Esophagus muscularis mucosa (tissue), 4 donors: ENCODE data around the gene WTAP. TPM values are rescaled to one million over a fixed set of nuclear protein-coding genes. Genes with fewer than 3 reads are reported as not detected.
A peak's percentile ranks its signal among the peaks of the same experiment; 100 is the strongest.
"Not testable (repeated sequence)": the region's sequence is repeated elsewhere in the genome, so short reads cannot be mapped to it uniquely, and the experiment has no call there.

Experiments
- DNase-seq: peaks from one replicate; pipeline ENCODE4 v3.0.0-alpha.2; 2017; ENCODE audit errors: extremely low spot score
- H3K27ac ChIP-seq, 4 donors: fragments of 200-600 bp; sonication (generic); replicated peaks in 1 of 4; 1 replicate in 3 of 4; 2 replicates in 1 of 4; pipeline ENCODE4 v1.5.1; 2016 to 2019; ENCODE audit warnings: mild to moderate bottlenecking in 1 of 4
- H3K27me3 ChIP-seq, 4 donors: fragments of 200-600 bp; sonication (generic); one replicate each; pipeline versions ENCODE4 v1.5.1 to v1.6.0; 2016 to 2019
- H3K36me3 ChIP-seq, 4 donors: fragments of 200-600 bp; sonication (generic); one replicate each; pipeline ENCODE4 v1.5.1; 2016 to 2019
- H3K4me1 ChIP-seq, 4 donors: fragments of 200-600 bp; sonication (generic); one replicate each; pipeline ENCODE4 v1.5.1; 2016 to 2019
- H3K4me3 ChIP-seq, 4 donors: fragments of 200-600 bp; sonication (generic); 1 replicate in 2 of 4; 2 replicates in 2 of 4; pipeline ENCODE4 v1.5.1; 2016 to 2019; ENCODE audit warnings: mild to moderate bottlenecking in 4 of 4, moderate library complexity in 1 of 4
- H3K9me3 ChIP-seq, 4 donors: fragments of 200-600 bp; sonication (generic); 1 replicate in 3 of 4; 2 replicates in 1 of 4; pipeline ENCODE4 v1.5.1; 2016 to 2019
- EP300 ChIP-seq: sonication (generic); formaldehyde crosslinking; IDR thresholded peaks from one replicate; pipeline ENCODE4 v1.6.1; 2017; ENCODE audit warnings: antibody characterized with exemption
- POLR2A ChIP-seq: fragments of 450-650 bp; IDR thresholded peaks from one replicate; pipeline ENCODE4 v1.6.1; 2017; ENCODE audit warnings: antibody characterized with exemption, moderate library complexity, mild to moderate bottlenecking, low read depth
- POLR2AphosphoS5 ChIP-seq, 2 donors: sonication (generic); formaldehyde crosslinking; IDR thresholded peaks; one replicate each; pipeline ENCODE4 v1.6.1; 2017; ENCODE audit warnings: antibody characterized with exemption in 2 of 2
- WGBS: methylation state at CpG from one replicate; pipeline ENCODE4 v1.1.5; 2018; 5-methylcytosine and 5-hydroxymethylcytosine counted together
- intact Hi-C: fragments of 100-400 bp; cut with DNase I; formaldehyde crosslinking; loops from one replicate; pipeline ENCODE4 v1.15.1; 2023
- total RNA-seq, 4 donors: library from RNA; depleted of rRNA; stranded (reverse); fragments of >200 nt; gene quantifications; one replicate each; pipeline versions ENCODE4 v1.1.0 to v1.2.1, GENCODE V29; 2016
- TF ChIP-seq, protein P1 (sequence below), 3 experiments: fragments of 200-600 bp in 2 of 3; fragments of 450-650 bp in 1 of 3; sonication (generic) in 2 of 3; IDR thresholded peaks; one replicate each; pipeline ENCODE4 v1.5.1; 2017 to 2019; ENCODE audit warnings: antibody characterized with exemption in 3 of 3, mild to moderate bottlenecking in 2 of 3, moderate library complexity in 1 of 3

The WTAP gene
- total RNA-seq, 4 donors from 2014 or later, result 62.7 to 96.9 (median 75.3) TPM

DNA sequence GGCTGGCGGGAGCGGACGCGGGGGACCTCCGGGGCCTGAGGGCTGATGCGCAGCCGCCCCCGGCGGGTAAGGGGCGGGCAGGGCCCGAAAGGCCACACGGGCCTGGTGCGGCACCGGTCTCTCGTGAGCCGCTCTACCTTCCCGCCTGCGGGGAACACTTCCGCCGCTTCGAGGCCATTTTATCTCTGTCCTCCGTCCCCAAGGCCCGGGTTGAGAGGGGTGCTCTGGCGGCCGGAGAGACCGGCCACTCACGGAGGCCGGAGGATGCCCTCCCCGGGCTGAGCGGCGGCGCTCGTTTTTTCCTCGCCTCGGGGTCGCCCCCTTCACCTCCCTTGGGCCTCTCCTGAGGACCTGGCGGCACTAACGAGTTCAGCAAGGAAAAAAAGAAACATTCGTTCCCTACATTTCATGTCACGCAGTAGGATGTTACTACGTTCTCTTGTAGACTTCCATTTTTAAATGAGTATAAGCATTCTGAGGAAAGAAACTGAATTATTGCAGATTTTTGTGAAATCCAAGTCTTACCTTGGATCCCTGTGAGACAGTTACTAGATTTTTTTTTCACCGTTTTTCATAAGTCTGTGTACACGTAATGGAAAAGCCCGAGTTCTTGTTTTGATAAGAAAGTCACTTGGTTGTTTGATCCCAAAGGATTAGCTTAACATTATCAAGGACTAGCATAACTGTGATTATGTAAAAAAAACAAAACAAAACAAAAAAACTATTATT is 575 bp downstream of the WTAP start:
- TF ChIP-seq POLR2AphosphoS5 (IDR thresholded peaks at IDR 0.05) (peak in 1 of 2 donors; percentile 19), EP300 (no peak)
- DNase-seq, result no peak
- Histone ChIP-seq H3K27me3 (no peaks in the 10 kb centered on the region), H3K4me1 (peaks cover 44 to 67% (median 61%) of the 10 kb centered on the region in 4 donors), H3K27ac (peak overlapping the region; percentile 98 to 99 (median 99)), H3K9me3 (no peaks in the 10 kb centered on the region), H3K4me3 (peak overlapping the region; percentile 82 to 92 (median 89)), H3K36me3 (peaks cover 0 to 5% (median 2%) of the 10 kb centered on the region in 4 donors)
- WGBS, result 0% methylated on average over 6 of the region's 44 CpGs
- intact Hi-C loops, result loop anchor here (5.0 kb wide), 1 partner anchor 36 kb away; the partner anchor contains the start of gene SOD2

DNA sequence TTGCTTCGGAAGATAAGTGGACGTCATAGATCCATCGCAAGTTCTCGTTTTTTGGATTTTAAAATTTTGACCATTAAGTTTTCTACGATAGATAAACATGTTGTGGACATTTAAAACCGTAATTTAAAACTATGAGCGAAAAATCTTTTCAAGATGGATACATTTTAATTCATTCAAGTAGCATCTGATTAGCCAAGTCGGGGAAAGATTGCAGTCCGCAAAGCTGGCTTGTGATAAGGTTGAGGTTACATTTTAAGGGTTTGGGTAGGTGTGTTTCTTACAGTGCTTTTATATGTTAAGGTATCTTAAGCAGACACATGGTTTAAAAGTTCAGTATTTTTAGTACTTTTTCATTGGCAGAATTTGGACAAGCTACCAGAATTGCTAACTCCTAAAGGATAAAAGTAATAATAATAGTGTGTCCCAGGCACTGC is 1.2 kb downstream of the WTAP start:
- no peak for TF ChIP-seq EP300
- TF ChIP-seq POLR2A, result no peak
- TF ChIP-seq, protein P1, sequence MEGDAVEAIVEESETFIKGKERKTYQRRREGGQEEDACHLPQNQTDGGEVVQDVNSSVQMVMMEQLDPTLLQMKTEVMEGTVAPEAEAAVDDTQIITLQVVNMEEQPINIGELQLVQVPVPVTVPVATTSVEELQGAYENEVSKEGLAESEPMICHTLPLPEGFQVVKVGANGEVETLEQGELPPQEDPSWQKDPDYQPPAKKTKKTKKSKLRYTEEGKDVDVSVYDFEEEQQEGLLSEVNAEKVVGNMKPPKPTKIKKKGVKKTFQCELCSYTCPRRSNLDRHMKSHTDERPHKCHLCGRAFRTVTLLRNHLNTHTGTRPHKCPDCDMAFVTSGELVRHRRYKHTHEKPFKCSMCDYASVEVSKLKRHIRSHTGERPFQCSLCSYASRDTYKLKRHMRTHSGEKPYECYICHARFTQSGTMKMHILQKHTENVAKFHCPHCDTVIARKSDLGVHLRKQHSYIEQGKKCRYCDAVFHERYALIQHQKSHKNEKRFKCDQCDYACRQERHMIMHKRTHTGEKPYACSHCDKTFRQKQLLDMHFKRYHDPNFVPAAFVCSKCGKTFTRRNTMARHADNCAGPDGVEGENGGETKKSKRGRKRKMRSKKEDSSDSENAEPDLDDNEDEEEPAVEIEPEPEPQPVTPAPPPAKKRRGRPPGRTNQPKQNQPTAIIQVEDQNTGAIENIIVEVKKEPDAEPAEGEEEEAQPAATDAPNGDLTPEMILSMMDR (IDR thresholded peaks at IDR 0.05), result no peak
- no peak for TF ChIP-seq POLR2AphosphoS5 (IDR thresholded peaks at IDR 0.05)
- intact Hi-C loops, result loop anchor here (5.0 kb wide), 1 partner anchor 36 kb away; the partner anchor contains the start of gene SOD2
- peak overlapping the region; percentile 82 to 92 (median 89) for H3K4me3 ChIP-seq
- H3K27me3 ChIP-seq, result no peaks in the 10 kb centered on the region
- H3K36me3 ChIP-seq, result peaks cover 0 to 5% (median 2%) of the 10 kb centered on the region in 4 donors
- no peaks in the 10 kb centered on the region for H3K9me3 ChIP-seq
- 1% methylated on average over 9 of the region's 9 CpGs for WGBS
- peak overlapping the region; percentile 98 to 99 (median 99) for H3K27ac ChIP-seq
- H3K4me1 ChIP-seq, result peaks cover 44 to 74% (median 65%) of the 10 kb centered on the region in 4 donors
- DNase-seq, result no peak

DNA sequence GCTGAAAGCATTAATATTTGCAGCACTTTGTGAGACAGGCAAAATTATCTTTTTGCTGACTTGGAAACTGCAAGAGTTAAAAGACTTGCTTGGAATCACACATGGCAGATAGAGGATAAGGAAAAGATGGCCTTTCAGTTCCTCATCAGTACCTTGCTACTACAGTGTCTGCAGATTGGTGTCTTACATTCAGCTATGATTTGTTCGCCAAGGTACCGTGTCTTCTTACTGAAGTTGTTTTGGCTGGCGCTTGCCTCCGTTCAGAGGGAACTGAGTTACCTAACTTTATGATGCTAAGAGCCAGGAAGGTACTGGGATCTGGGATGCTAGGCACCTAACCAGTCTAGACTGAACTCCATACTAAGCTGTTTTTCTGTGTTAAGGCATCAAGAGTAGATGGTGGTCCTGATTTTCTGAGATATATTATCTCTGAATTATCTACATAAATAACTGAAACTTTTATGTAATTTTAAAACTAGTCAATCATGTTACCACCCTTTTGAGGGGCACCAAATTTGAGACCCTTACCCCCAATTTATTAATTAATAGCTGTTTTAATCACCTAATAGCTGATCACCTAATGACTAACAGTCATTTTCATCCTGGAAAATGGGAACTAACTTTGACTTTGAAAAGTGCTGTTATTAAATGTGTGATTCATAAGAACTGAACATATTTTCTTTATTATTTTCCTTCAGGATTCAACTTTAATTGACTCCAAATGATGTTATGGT is 2.5 kb downstream of the WTAP start:
- Histone ChIP-seq H3K4me3 (peak overlapping the region; percentile 82 to 92 (median 89)), H3K27me3 (no peaks in the 10 kb centered on the region), H3K4me1 (peaks cover 45 to 79% (median 74%) of the 10 kb centered on the region in 4 donors), H3K27ac (peak overlapping the region; percentile 98 to 99 (median 99)), H3K36me3 (peaks cover 0 to 5% (median 0%) of the 10 kb centered on the region in 4 donors), H3K9me3 (no peaks in the 10 kb centered on the region)
- intact Hi-C loops, result loop anchor here (5.0 kb wide), 2 partner anchors 37 to 58 kb away; partner anchors contain the start of genes SOD2 and TCP1
- TF ChIP-seq POLR2AphosphoS5 (IDR thresholded peaks at IDR 0.05), result no peak
- TF ChIP-seq, protein P1 (IDR thresholded peaks at IDR 0.05), result no peak
- TF ChIP-seq EP300, result no peak
- TF ChIP-seq POLR2A, result no peak
- 43% methylated on average over 2 of the region's 4 CpGs for WGBS
- no peak for DNase-seq

DNA sequence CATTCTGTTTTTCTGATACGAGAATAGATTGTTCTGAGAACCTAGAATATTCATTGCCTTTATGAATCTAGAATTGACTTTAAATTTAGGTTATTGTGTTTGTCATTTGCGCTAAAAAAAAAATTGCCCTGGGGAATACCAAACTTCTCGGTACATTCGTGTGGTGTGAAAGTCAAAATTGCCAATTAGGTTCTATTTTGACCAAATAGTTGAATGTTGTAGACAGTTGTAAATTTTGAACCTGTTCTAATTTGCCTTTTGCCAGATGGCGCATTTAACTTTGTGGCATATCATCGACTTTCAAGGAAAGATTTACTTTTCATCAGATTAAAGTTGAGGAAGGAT is 3.0 kb downstream of the WTAP start:
- H3K27me3 ChIP-seq, result no peaks in the 10 kb centered on the region
- TF ChIP-seq POLR2AphosphoS5 (IDR thresholded peaks at IDR 0.05), result no peak
- TF ChIP-seq, protein P1 (IDR thresholded peaks at IDR 0.05), result no peak
- no peak for TF ChIP-seq POLR2A
- no peak for TF ChIP-seq EP300
- H3K4me1 ChIP-seq, result peaks cover 49 to 79% (median 75%) of the 10 kb centered on the region in 4 donors
- WGBS, result 70% methylated on average over 6 of the region's 6 CpGs
- H3K27ac ChIP-seq, result peak overlapping the region in 3 of 4 donors; percentile 99
- no peak for DNase-seq
- peaks cover 0 to 5% (median 0%) of the 10 kb centered on the region in 4 donors for H3K36me3 ChIP-seq
- intact Hi-C loops, result loop anchor here (5.0 kb wide), 1 partner anchor 57 kb away; the partner anchor contains the start of gene TCP1
- peak overlapping the region in 1 of 4 donors; percentile 92 for H3K4me3 ChIP-seq
- no peaks in the 10 kb centered on the region for H3K9me3 ChIP-seq

DNA sequence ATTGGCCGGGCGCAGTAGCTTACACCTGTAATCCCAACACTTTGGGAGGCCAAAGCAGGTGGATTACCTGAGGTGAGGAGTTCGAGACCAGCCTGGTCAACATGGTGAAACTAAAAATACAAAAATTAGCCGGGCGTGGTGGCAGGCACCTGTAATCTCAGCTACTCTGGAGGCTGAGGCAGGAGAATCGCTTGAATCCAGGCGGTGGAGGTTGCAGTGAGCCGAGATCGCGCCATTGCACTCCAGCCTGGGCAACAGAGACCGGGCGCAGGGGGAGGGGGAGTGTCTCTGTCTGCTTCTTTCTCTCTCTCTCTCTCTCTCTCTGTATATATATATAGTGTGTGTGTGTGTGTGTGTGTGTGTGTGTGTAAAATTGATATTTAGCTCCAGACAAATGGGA is 5.2 kb downstream of the WTAP start:
- Histone ChIP-seq H3K4me1 (peaks cover 53 to 91% (median 86%) of the 10 kb centered on the region in 4 donors), H3K36me3 (peaks cover 0 to 12% (median 4%) of the 10 kb centered on the region in 4 donors)
- 95% methylated on average over 12 of the region's 12 CpGs for WGBS
- H3K9me3 ChIP-seq, H3K27me3 ChIP-seq, H3K27ac ChIP-seq, DNase-seq, H3K4me3 ChIP-seq: not testable (repeated sequence)
- intact Hi-C loops, result loop anchor here (5.0 kb wide), 1 partner anchor 55 kb away; the partner anchor contains the start of gene TCP1

DNA sequence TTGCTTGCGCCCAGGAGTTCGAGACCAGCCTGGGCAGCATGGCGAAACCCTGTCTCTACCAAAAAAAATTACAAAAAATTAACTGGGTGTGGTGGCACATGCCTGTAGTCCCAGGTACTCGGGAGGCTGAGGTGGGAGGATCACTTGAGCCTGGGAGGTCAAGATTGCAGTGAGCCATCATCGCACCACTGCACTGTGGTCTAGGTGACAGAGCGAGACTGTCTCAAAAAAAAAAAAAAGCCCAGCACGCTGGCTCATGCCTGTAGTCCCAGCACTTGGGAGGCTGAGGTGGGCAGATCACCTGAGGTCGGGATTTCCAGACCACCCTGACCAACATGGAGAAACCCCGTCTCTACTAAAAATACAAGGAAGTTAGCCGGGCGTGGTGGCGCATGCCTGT is 6.1 kb downstream of the WTAP start:
- not testable (repeated sequence) for DNase-seq, H3K27me3 ChIP-seq, H3K27ac ChIP-seq, H3K9me3 ChIP-seq, H3K4me3 ChIP-seq
- Histone ChIP-seq H3K4me1 (peaks cover 57 to 99% (median 93%) of the 10 kb centered on the region in 4 donors), H3K36me3 (peaks cover 0 to 20% (median 8%) of the 10 kb centered on the region in 4 donors)
- WGBS, result 89% methylated on average over 12 of the region's 12 CpGs
- intact Hi-C loops, result loop anchor here (5.0 kb wide), 1 partner anchor 54 kb away; the partner anchor contains the start of gene TCP1
